Skeletal muscle satellite cell (primary cell): ENCODE measurements around the gene GIMAP5.
"Not testable (repeated sequence)": the region's sequence is repeated elsewhere in the genome, so short reads cannot be mapped to it uniquely, and the experiment has no call there.

Experiments
- H3K27me3 ChIP-seq: 2 replicates; pipeline ENCODE4 v1.7.0; 2013; ENCODE audit warnings: low read length; ENCODE audit not compliant: control insufficient read depth, insufficient read depth
- H3K36me3 ChIP-seq: 2 replicates; pipeline ENCODE4 v1.7.0; 2013; ENCODE audit warnings: mild to moderate bottlenecking, control low read depth, low read length; ENCODE audit not compliant: insufficient read depth
- H3K4me1 ChIP-seq: 2 replicates; pipeline ENCODE4 v1.7.0; 2013; ENCODE audit warnings: low read length; ENCODE audit not compliant: control insufficient read depth, insufficient read depth
- H3K4me2 ChIP-seq: 2 replicates; pipeline ENCODE4 v1.7.0; 2013; ENCODE audit warnings: mild to moderate bottlenecking, low read length
- H3K4me3 ChIP-seq: 2 replicates; pipeline ENCODE4 v1.7.0; 2013; ENCODE audit warnings: low read length
- H3K9ac ChIP-seq: 2 replicates; pipeline ENCODE4 v1.7.0; 2013; ENCODE audit warnings: mild to moderate bottlenecking, low read depth, low read length, moderate library complexity
- H3K9me3 ChIP-seq: replicated peaks from 2 replicates; pipeline ENCODE4 v1.7.0; 2013; ENCODE audit warnings: mild to moderate bottlenecking, control low read depth, low read length

Gene GIMAP5

GRCh38 chr7:150753239-150753638, 16.0 kb downstream of the GIMAP5 start:
- H3K36me3 ChIP-seq: no peaks in the 10 kb centered on the region
- no peaks in the 10 kb centered on the region for H3K9me3 ChIP-seq
- H3K27me3 ChIP-seq: no peaks in the 10 kb centered on the region
- H3K4me2 ChIP-seq: no peak overlapping the region
- H3K4me1 ChIP-seq: no peaks in the 10 kb centered on the region
- H3K9ac ChIP-seq: no peak overlapping the region
- H3K4me3 ChIP-seq: no peak overlapping the region

GRCh38 chr7:150753826-150754603, 16.8 kb downstream of the GIMAP5 start:
- Histone ChIP-seq H3K4me1 (no peaks in the 10 kb centered on the region), H3K9me3 (no peaks in the 10 kb centered on the region), H3K27me3 (no peaks in the 10 kb centered on the region), H3K4me2 (no peak overlapping the region), H3K36me3 (no peaks in the 10 kb centered on the region), H3K9ac (no peak overlapping the region), H3K4me3 (no peak overlapping the region)

- H3K36me3 ChIP-seq: no peaks in the 10 kb centered on the region
- no peak overlapping the region for H3K4me2 ChIP-seq
- no peak overlapping the region for H3K9ac ChIP-seq
- no peak overlapping the region for H3K4me3 ChIP-seq
- no peaks in the 10 kb centered on the region for H3K9me3 ChIP-seq
- no peaks in the 10 kb centered on the region for H3K27me3 ChIP-seq
- H3K4me1 ChIP-seq: no peaks in the 10 kb centered on the region
Observed at GRCh38 chr7:150754951-150755350, 17.7 kb downstream of the GIMAP5 start.

- H3K4me2 ChIP-seq: no peak overlapping the region
- no peaks in the 10 kb centered on the region for H3K27me3 ChIP-seq
- no peak overlapping the region for H3K9ac ChIP-seq
- H3K9me3 ChIP-seq: no peaks in the 10 kb centered on the region
- no peaks in the 10 kb centered on the region for H3K36me3 ChIP-seq
- no peak overlapping the region for H3K4me3 ChIP-seq
- no peaks in the 10 kb centered on the region for H3K4me1 ChIP-seq
Observed at GRCh38 chr7:150755473-150756099, 18.4 kb downstream of the GIMAP5 start.

GRCh38 chr7:150756166-150756565, 18.9 kb downstream of the GIMAP5 start:
- Histone ChIP-seq H3K4me3 (no peak overlapping the region), H3K27me3 (no peaks in the 10 kb centered on the region), H3K4me2 (no peak overlapping the region), H3K9me3 (no peaks in the 10 kb centered on the region), H3K9ac (no peak overlapping the region), H3K36me3 (no peaks in the 10 kb centered on the region), H3K4me1 (no peaks in the 10 kb centered on the region)

GRCh38 chr7:150756858-150757257, 19.6 kb downstream of the GIMAP5 start:
- no peaks in the 10 kb centered on the region for H3K36me3 ChIP-seq
- no peak overlapping the region for H3K4me2 ChIP-seq
- H3K4me1 ChIP-seq: no peaks in the 10 kb centered on the region
- H3K9me3 ChIP-seq: no peaks in the 10 kb centered on the region
- H3K9ac ChIP-seq: no peak overlapping the region
- no peaks in the 10 kb centered on the region for H3K27me3 ChIP-seq
- no peak overlapping the region for H3K4me3 ChIP-seq

- Histone ChIP-seq H3K9me3 (no peaks in the 10 kb centered on the region), H3K4me3 (no peak overlapping the region), H3K27me3 (no peaks in the 10 kb centered on the region), H3K9ac (no peak overlapping the region), H3K4me1 (no peaks in the 10 kb centered on the region), H3K4me2 (no peak overlapping the region), H3K36me3 (no peaks in the 10 kb centered on the region)
Observed at GRCh38 chr7:150759479-150759878, 22.3 kb downstream of the GIMAP5 start.

- Histone ChIP-seq H3K4me3 (no peak overlapping the region), H3K27me3 (no peaks in the 10 kb centered on the region), H3K9ac (no peak overlapping the region), H3K4me1 (no peaks in the 10 kb centered on the region), H3K4me2 (no peak overlapping the region), H3K9me3 (no peaks in the 10 kb centered on the region), H3K36me3 (no peaks in the 10 kb centered on the region)
Observed at GRCh38 chr7:150766334-150766709, 29.1 kb downstream of the GIMAP5 start.

- Histone ChIP-seq H3K27me3 (no peaks in the 10 kb centered on the region), H3K9me3 (no peaks in the 10 kb centered on the region), H3K4me1 (no peaks in the 10 kb centered on the region), H3K9ac (no peak overlapping the region), H3K4me2 (no peak overlapping the region), H3K36me3 (no peaks in the 10 kb centered on the region), H3K4me3 (no peak overlapping the region)
Observed at GRCh38 chr7:150769768-150770167, 32.5 kb downstream of the GIMAP5 start.

GRCh38 chr7:150774131-150774530, 36.9 kb downstream of the GIMAP5 start:
- not testable (repeated sequence) for H3K36me3 ChIP-seq, H3K27me3 ChIP-seq, H3K4me3 ChIP-seq, H3K4me2 ChIP-seq, H3K9me3 ChIP-seq, H3K4me1 ChIP-seq, H3K9ac ChIP-seq

GRCh38 chr7:150778014-150778737, 41.0 kb downstream of the GIMAP5 start:
- Histone ChIP-seq H3K27me3 (no peaks in the 10 kb centered on the region), H3K9me3 (no peaks in the 10 kb centered on the region), H3K9ac (no peak overlapping the region), H3K36me3 (no peaks in the 10 kb centered on the region), H3K4me2 (no peak overlapping the region), H3K4me3 (no peak overlapping the region), H3K4me1 (no peaks in the 10 kb centered on the region)
